ENCODE results near the gene BTBD9.

Gene BTBD9

GRCh38 chr6:38364775-38365174 is 275.0 kb downstream of the BTBD9 start:
- H3K4me1 ChIP-seq, result no peaks in the 10 kb centered on the region; the same call in 1 of the 2 replicates
- no peaks in the 10 kb centered on the region for H3K9me3 ChIP-seq
- no peaks in the 10 kb centered on the region for H3K36me3 ChIP-seq
- no peak for DNase-seq
- H3K27me3 ChIP-seq, result no peaks in the 10 kb centered on the region
- H3K4me3 ChIP-seq (ENCODE audit: low read depth, low read length), result no peak overlapping the region
- TF ChIP-seq, protein P1, sequence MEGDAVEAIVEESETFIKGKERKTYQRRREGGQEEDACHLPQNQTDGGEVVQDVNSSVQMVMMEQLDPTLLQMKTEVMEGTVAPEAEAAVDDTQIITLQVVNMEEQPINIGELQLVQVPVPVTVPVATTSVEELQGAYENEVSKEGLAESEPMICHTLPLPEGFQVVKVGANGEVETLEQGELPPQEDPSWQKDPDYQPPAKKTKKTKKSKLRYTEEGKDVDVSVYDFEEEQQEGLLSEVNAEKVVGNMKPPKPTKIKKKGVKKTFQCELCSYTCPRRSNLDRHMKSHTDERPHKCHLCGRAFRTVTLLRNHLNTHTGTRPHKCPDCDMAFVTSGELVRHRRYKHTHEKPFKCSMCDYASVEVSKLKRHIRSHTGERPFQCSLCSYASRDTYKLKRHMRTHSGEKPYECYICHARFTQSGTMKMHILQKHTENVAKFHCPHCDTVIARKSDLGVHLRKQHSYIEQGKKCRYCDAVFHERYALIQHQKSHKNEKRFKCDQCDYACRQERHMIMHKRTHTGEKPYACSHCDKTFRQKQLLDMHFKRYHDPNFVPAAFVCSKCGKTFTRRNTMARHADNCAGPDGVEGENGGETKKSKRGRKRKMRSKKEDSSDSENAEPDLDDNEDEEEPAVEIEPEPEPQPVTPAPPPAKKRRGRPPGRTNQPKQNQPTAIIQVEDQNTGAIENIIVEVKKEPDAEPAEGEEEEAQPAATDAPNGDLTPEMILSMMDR (IDR thresholded peaks at IDR 0.05; ENCODE audit: low read depth, low read length), result no peak

GRCh38 chr6:38364127-38364526 is 275.6 kb downstream of the BTBD9 start:
- TF ChIP-seq, protein P1 (IDR thresholded peaks at IDR 0.05; ENCODE audit: low read depth, low read length), result no peak
- Histone ChIP-seq H3K27me3 (no peaks in the 10 kb centered on the region), H3K4me1 (peaks cover 3% of the 10 kb centered on the region), H3K9me3 (no peaks in the 10 kb centered on the region), H3K4me3 (ENCODE audit: low read depth, low read length) (no peak overlapping the region), H3K36me3 (no peaks in the 10 kb centered on the region)
- no peak for DNase-seq

DNA sequence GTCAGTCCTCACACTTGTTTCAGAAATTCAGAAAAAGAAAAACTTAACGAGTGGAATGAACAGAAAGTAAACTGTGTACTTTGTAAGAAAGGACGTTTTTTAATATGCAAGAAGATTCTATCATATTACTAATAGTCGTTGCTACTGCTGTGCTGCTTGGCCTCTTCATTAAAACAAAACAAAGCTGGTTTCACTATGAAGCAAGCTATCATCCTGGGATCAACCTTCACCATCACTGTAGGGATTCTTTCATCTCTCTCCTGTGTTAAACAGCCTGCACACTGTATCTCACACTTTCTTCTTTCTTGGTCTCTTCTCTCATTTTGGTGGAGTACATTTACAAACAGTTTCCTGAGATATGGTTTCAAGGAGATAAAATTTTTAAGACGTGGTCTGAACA is 284.2 kb downstream of the BTBD9 start:
- Histone ChIP-seq H3K9me3 (no peaks in the 10 kb centered on the region), H3K4me1 (peaks cover 18% of the 10 kb centered on the region), H3K4me3 (ENCODE audit: low read depth, low read length) (no peak overlapping the region)

GRCh38 chr6:38354905-38355304 is 284.8 kb downstream of the BTBD9 start:
- Histone ChIP-seq H3K4me1 (peaks cover 18% of the 10 kb centered on the region), H3K9me3 (no peaks in the 10 kb centered on the region), H3K27me3 (no peaks in the 10 kb centered on the region), H3K4me3 (ENCODE audit: low read depth, low read length) (no peak overlapping the region), H3K36me3 (no peaks in the 10 kb centered on the region)
- TF ChIP-seq, protein P1 (IDR thresholded peaks at IDR 0.05; ENCODE audit: low read depth, low read length), result no peak
- no peak for DNase-seq

More for the DNA sequence above, 284.2 kb downstream of the BTBD9 start:
- DNase-seq, result no peak
- TF ChIP-seq, protein P1 (IDR thresholded peaks at IDR 0.05; ENCODE audit: low read depth, low read length), result no peak
- Histone ChIP-seq H3K36me3 (no peaks in the 10 kb centered on the region), H3K27me3 (no peaks in the 10 kb centered on the region)

- H3K9me3 ChIP-seq, result no peaks in the 10 kb centered on the region
- H3K4me1 ChIP-seq, result peaks cover 14% of the 10 kb centered on the region
- H3K27me3 ChIP-seq, result no peaks in the 10 kb centered on the region
- H3K4me3 ChIP-seq (ENCODE audit: low read depth, low read length), result no peak overlapping the region
- H3K36me3 ChIP-seq, result no peaks in the 10 kb centered on the region
- DNase-seq, result no peak
- TF ChIP-seq, protein P1 (IDR thresholded peaks at IDR 0.05; ENCODE audit: low read depth, low read length), result no peak
Measured at GRCh38 chr6:38354037-38354381, 285.7 kb downstream of the BTBD9 start.

GRCh38 chr6:38353310-38354036 is 286.3 kb downstream of the BTBD9 start:
- TF ChIP-seq, protein P1 (IDR thresholded peaks at IDR 0.05; ENCODE audit: low read depth, low read length), result no peak
- no peaks in the 10 kb centered on the region for H3K27me3 ChIP-seq
- DNase-seq, result no peak
- H3K9me3 ChIP-seq, result no peaks in the 10 kb centered on the region
- H3K4me3 ChIP-seq (ENCODE audit: low read depth, low read length), result no peak overlapping the region
- no peaks in the 10 kb centered on the region for H3K36me3 ChIP-seq
- peaks cover 12% of the 10 kb centered on the region for H3K4me1 ChIP-seq
